HepG2 (cell line): ENCODE data around the gene DHX32. TPM values are rescaled to one million over a fixed set of nuclear protein-coding genes. Genes with fewer than 3 reads are reported as not detected.
A peak's percentile ranks its signal among the peaks of the same experiment; 100 is the strongest.

Experiments used
- FOXA1 ChIP-seq, 2 experiments: fragments of 450-650 bp in 1 of 2; sonication (generic) in 1 of 2; formaldehyde crosslinking in 1 of 2; IDR thresholded peaks; 2 replicates each; pipeline versions ENCODE4 v1.4.0 to v1.6.1; 2016 to 2020; ENCODE audit warnings: missing genetic modification reagents in 1 of 2
- MAFK ChIP-seq, 2 experiments: IDR thresholded peaks in 1 of 2; conservative IDR thresholded peaks in 1 of 2; 2 replicates each; pipeline ENCODE4 v1.6.1; 2011; ENCODE audit warnings: improper control_type of control experiment in 2 of 2, low read length in 2 of 2
- PRDM4 ChIP-seq: sonication (generic); formaldehyde crosslinking; IDR thresholded peaks from 2 replicates; pipeline ENCODE4 v1.9.0; 2021; ENCODE audit warnings: missing genetic modification reagents, borderline replicate concordance
- REPIN1 ChIP-seq: sonication (generic); formaldehyde crosslinking; IDR thresholded peaks from 2 replicates; pipeline ENCODE4 v1.8.0; 2022; ENCODE audit warnings: missing genetic modification reagents, low read depth, mild to moderate bottlenecking, borderline replicate concordance
- RFX1 ChIP-seq: fragments of 450-650 bp; IDR thresholded peaks from 2 replicates; pipeline ENCODE4 v1.6.1; 2017
- SMARCE1 ChIP-seq: fragments of 450-650 bp; IDR thresholded peaks from 2 replicates; pipeline ENCODE4 v1.6.1; 2017; ENCODE audit warnings: borderline replicate concordance
- STAG1 ChIP-seq: sonication (generic); formaldehyde crosslinking; IDR thresholded peaks from 2 replicates; pipeline ENCODE4 v1.4.0; 2020; ENCODE audit warnings: missing genetic modification reagents
- TRAFD1 ChIP-seq: sonication (generic); formaldehyde crosslinking; IDR thresholded peaks from 2 replicates; pipeline ENCODE4 v1.5.1; 2020; ENCODE audit warnings: missing genetic modification reagents, mild to moderate bottlenecking, borderline replicate concordance
- TRIM24 ChIP-seq: sonication (generic); formaldehyde crosslinking; IDR thresholded peaks from 2 replicates; pipeline ENCODE4 v1.8.0; 2022; ENCODE audit warnings: mild to moderate bottlenecking, missing genetic modification reagents
- ZBTB14 ChIP-seq: sonication (generic); formaldehyde crosslinking; IDR thresholded peaks from 2 replicates; pipeline ENCODE4 v1.4.0; 2020; ENCODE audit warnings: missing genetic modification reagents
- ZMYM3 ChIP-seq: sonication (generic); formaldehyde crosslinking; IDR thresholded peaks from 2 replicates; pipeline ENCODE4 v1.5.1; 2020; ENCODE audit warnings: mild to moderate bottlenecking, missing genetic modification reagents
- ZNF329 ChIP-seq: sonication (generic); formaldehyde crosslinking; IDR thresholded peaks from 2 replicates; pipeline ENCODE4 v1.9.0; 2021; ENCODE audit warnings: low read depth, mild to moderate bottlenecking, missing genetic modification reagents
- ZNF382 ChIP-seq: sonication (generic); formaldehyde crosslinking; IDR thresholded peaks from 2 replicates; pipeline ENCODE4 v1.5.0; 2020; ENCODE audit warnings: missing genetic modification reagents, mild to moderate bottlenecking, borderline replicate concordance
- ZNF503 ChIP-seq: sonication (generic); formaldehyde crosslinking; IDR thresholded peaks from 2 replicates; pipeline ENCODE4 v1.4.0; 2020; ENCODE audit warnings: missing genetic modification reagents
- ZNF609 ChIP-seq: sonication (generic); formaldehyde crosslinking; IDR thresholded peaks from 2 replicates; pipeline ENCODE4 v1.4.0; 2020; ENCODE audit warnings: mild to moderate bottlenecking, missing genetic modification reagents, borderline replicate concordance
- ZNF674 ChIP-seq: sonication (generic); formaldehyde crosslinking; IDR thresholded peaks from 2 replicates; pipeline ENCODE4 v1.5.0; 2020; ENCODE audit warnings: low read depth, mild to moderate bottlenecking, missing genetic modification reagents
- polyA plus RNA-seq, 8 experiments: library from polyadenylated mRNA; depleted of rRNA in 3 of 8; stranded (reverse) in 7 of 8; unstranded in 1 of 8; fragments of >200 nt; fragmentation: Illumina TruSeq in 4 of 8; extraction: Trizol in 4 of 8; gene quantifications; 2 replicates each; pipeline versions ENCODE4 v1.2.1 to v1.2.3, GENCODE V29; 2011 to 2016; ENCODE audit warnings: low read depth in 4 of 8, missing spikeins in 1 of 8, mixed read lengths in 1 of 8; ENCODE audit not compliant: insufficient read depth in 1 of 8
- total RNA-seq, 5 experiments: library from RNA; depleted of rRNA; stranded (reverse); fragments of >200 nt; fragmentation: Illumina TruSeq; extraction: Trizol; gene quantifications; 2 replicates each; pipeline ENCODE4 v1.2.3, GENCODE V29; 2016; ENCODE audit warnings: low read depth in 1 of 5

The DHX32 gene
- total and polyA plus RNA-seq, 2 of the 13 experiments (the other 11 are each of a cell fraction or from before 2014, with no cell fraction given), result 15.5 to 16.5 TPM

GRCh38 chr10:125822878-125823662, 58.0 kb downstream of the DHX32 start, which contains the start of the genes BCCIP and UROS (continued):
- no peak for TF ChIP-seq PRDM4 (CRISPR knock-in tag)
- peak; percentile 68; the same call in 1 of the 2 replicates for TF ChIP-seq ZNF329 (CRISPR knock-in tag)
- no peak for TF ChIP-seq FOXA1 (IDR thresholded peaks at IDR 0.05)
- TF ChIP-seq FOXA1 (CRISPR knock-in tag; IDR thresholded peaks at IDR 0.05), result no peak
- no peak; the same call in 1 of the 2 replicates for TF ChIP-seq ZMYM3 (CRISPR knock-in tag)
- no peak for TF ChIP-seq ZNF609 (CRISPR knock-in tag)
- TF ChIP-seq SMARCE1, result no peak
- no peak for TF ChIP-seq TRIM24 (CRISPR knock-in tag)
- no peak for TF ChIP-seq MAFK (conservative IDR thresholded peaks at IDR 0.05 in 1 of 2, IDR thresholded peaks at IDR 0.05 in 1 of 2; ENCODE audit: low read length in 2 of 2)
- TF ChIP-seq ZNF674, result no peak
- no peak for TF ChIP-seq ZBTB14 (CRISPR knock-in tag)
- no peak for TF ChIP-seq ZNF382 (CRISPR knock-in tag)
- TF ChIP-seq STAG1 (CRISPR knock-in tag), result no peak
- TF ChIP-seq TRAFD1 (CRISPR knock-in tag), result no peak
- TF ChIP-seq ZNF503 (CRISPR knock-in tag), result no peak
- TF ChIP-seq RFX1, result no peak
- TF ChIP-seq REPIN1 (CRISPR knock-in tag), result no peak
